Fibroblast of the aortic adventitia (primary cell): ENCODE results near the gene SLIT3. TPM values are rescaled to one million over a fixed set of nuclear protein-coding genes. Genes with fewer than 3 reads are reported as not detected.
"Not testable (repeated sequence)": the region's sequence is repeated elsewhere in the genome, so short reads cannot be mapped to it uniquely, and the experiment has no call there.

Experiments used
- DNase-seq: peaks from one replicate; pipeline ENCODE4 v3.0.0-alpha.2; 2010; ENCODE audit warnings: low read depth
- H3K4me3 ChIP-seq: 2 replicates; pipeline ENCODE4 v1.5.1; 2011; ENCODE audit warnings: low read depth, mild to moderate bottlenecking, control low read depth, low read length, moderate library complexity
- CTCF ChIP-seq: IDR thresholded peaks from 2 replicates; pipeline ENCODE4 v1.5.1; 2011; ENCODE audit warnings: mild to moderate bottlenecking, low read length, control low read depth, inconsistent platforms; ENCODE audit not compliant: insufficient read depth
- total RNA-seq: library from RNA; depleted of rRNA; stranded (reverse); fragments of >200 nt; gene quantifications from 2 replicates; pipeline ENCODE4 v1.2.3, GENCODE V29; 2012; ENCODE audit warnings: low replicate concordance

Gene SLIT3
- total RNA-seq, 1 donor, result 65.3 TPM

GRCh38 chr5:168743617-168744016 is 557.3 kb downstream of the SLIT3 start:
- no peak overlapping the region for H3K4me3 ChIP-seq
- TF ChIP-seq CTCF, result no peak
- DNase-seq, result no peak

GRCh38 chr5:168742311-168742710 is 558.6 kb downstream of the SLIT3 start:
- not testable (repeated sequence) for DNase-seq, H3K4me3 ChIP-seq

DNA sequence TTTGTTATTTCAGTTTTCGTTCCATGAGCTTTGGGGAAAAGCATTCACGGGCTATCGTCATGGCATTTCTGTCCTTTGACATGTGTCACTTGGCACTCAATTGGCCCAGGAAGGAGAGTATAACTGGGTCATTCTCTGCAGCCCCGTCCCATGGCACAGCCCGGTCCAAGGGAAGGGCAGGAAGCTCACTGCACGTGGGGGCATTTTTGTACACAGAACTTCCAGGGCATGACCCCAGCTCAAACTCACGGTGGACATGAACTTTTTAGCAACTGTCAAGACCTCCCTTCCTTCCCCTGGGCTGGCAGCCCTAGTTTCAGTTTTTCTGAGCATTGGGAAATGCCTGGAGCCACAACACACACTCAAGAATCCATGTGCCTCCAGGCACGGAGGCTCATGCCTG is 560.1 kb downstream of the SLIT3 start:
- no peak for DNase-seq
- TF ChIP-seq CTCF, result no peak
- H3K4me3 ChIP-seq, result no peak overlapping the region

DNA sequence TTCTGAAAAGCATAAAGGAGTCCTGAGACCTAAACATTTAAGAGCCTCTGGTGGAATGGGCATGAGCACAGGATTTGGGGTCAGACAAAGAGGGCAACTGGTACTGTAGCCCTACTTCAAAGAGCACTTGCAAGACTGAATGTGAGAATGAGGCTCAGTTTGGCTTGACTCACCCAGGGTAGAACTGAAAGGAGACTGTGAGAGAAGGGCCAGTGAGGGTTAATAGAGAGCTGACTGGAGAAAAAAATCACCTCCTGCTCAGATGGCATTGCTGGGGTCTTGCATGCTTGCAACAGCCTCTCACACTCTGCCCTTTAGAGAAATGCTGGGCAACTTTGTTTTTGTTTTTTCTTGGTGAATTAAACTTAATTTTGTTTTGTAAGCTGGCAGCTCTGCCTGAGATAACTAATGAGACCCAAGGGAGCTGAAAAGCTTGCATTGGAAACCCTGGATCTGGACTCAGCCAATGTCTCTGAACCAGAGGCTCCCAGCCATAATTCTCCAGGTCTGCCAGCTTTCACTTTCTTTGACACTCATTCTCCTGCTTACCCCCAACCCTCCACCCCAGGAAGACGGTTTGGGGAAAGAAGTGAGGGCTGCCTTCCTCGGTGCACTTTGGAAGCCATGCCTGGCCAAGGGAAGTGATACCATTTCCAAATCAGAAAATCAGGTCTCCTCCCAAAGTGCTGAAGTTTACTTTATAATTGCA is 560.7 kb downstream of the SLIT3 start:
- peak; percentile 31 for DNase-seq
- TF ChIP-seq CTCF, result no peak
- H3K4me3 ChIP-seq, result no peak overlapping the region

DNA sequence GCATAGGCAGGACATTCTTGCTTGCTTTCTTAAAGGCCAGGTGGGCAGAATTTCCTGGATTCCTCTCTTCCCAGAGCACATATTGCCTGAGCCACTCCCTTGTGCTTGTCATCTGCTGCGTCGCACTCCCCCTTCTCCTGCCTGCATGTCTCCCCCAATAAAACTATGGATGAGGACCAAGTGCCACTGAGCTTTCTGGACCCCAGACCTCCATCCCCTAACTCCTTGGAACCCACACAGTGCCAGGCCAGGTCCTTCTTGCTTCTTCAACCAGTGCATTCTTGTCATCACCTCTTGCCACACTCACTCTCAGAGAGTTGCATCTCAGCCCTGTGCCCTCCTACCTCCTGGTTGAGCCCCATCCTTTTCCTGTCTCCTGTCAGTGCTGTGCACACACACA is 563.9 kb downstream of the SLIT3 start:
- no peak for DNase-seq
- no peak for TF ChIP-seq CTCF
- H3K4me3 ChIP-seq, result no peak overlapping the region

GRCh38 chr5:168736281-168736831 is 564.6 kb downstream of the SLIT3 start:
- DNase-seq, result peak; percentile 36
- H3K4me3 ChIP-seq, result no peak overlapping the region
- TF ChIP-seq CTCF, result no peak

DNA sequence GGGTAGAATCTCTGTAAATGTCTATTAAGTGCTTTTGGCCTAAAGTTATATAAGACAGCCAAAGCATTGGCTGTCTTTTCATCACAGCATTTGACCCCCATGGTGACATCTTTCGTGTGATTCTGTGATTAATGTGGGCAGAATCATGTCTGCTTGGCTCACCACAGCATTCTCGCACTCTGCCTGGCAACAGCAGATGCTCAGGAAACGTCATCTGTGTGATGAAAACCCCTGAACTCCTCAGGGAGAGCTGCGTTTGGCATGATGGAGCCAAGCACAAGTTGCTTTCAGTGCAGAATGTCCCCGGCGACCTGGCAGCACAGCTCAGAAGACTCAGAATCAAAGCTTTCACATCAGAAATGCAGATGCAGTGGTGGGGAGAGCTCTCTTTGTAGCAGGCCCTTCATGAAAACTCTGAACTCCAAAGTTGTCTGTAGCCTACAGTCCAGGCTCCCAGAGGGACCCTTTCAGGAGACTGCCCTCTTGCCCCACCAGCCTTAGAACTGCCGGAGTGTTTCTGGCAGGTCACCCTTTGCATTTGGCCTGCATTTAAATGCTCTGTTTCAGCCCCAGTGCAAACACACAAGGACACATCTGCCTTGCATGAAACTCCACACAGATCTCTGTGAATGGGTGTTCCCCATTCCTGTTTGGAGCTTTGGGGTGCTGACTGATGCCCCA is 566.2 kb downstream of the SLIT3 start:
- DNase-seq, result peak; percentile 71
- TF ChIP-seq CTCF, result no peak
- no peak overlapping the region for H3K4me3 ChIP-seq
